ENCODE results near the gene UPF1.

DNA sequence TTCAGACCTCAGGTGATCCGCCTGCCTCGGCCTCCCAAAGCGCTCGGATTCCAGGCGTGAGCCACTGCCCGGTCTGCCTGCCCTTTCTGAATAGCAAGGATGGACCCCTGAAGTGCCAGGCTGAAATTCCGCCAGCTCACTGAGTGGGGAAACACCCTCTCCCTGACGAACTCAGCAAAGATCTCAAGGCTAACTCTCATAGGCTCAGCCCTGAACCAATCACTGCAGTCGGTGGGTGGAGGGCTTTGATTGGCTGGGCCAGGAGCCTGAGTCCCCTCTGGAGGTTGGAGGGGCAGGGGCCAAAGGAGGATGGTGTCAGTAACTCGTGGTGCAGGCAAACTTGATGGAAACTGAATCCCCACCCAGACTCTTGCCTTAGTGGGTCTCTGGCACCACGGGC, 29.4 kb upstream of the UPF1 start:
- no peak for TF ChIP-seq CTCF (IDR thresholded peaks at IDR 0.05)
- no peak for TF ChIP-seq POLR2A (IDR thresholded peaks at IDR 0.05)
